Trophoblast cell (in vitro differentiated cells and primary cell): Measurements from ENCODE around the gene CDC42BPB.

Experiments used
- DNase-seq, 2 donors: peaks; one replicate each; pipeline ENCODE4 v3.0.0-alpha.2; 2016
- H2AFZ ChIP-seq: 2 replicates; pipeline ENCODE4 v1.6.1; 2013; ENCODE audit warnings: low read length, moderate library complexity, mild to moderate bottlenecking; ENCODE audit not compliant: insufficient read depth, poor library complexity
- H2AK5ac ChIP-seq: 2 replicates; pipeline ENCODE4 v1.6.1; 2013; ENCODE audit warnings: mild to moderate bottlenecking, low read length
- H2BK120ac ChIP-seq: 2 replicates; pipeline ENCODE4 v1.6.1; 2013; ENCODE audit warnings: low read length, mild to moderate bottlenecking, moderate library complexity; ENCODE audit not compliant: insufficient read depth, poor library complexity
- H2BK12ac ChIP-seq: 2 replicates; pipeline ENCODE4 v1.6.1; 2013; ENCODE audit warnings: mild to moderate bottlenecking, low read length, moderate library complexity
- H2BK5ac ChIP-seq: 2 replicates; pipeline ENCODE4 v1.6.1; 2013; ENCODE audit warnings: low read length, low read depth, moderate library complexity, mild to moderate bottlenecking; ENCODE audit not compliant: poor library complexity
- H3K14ac ChIP-seq: 2 replicates; pipeline ENCODE4 v1.6.1; 2013; ENCODE audit warnings: mild to moderate bottlenecking, low read length
- H3K18ac ChIP-seq: 2 replicates; pipeline ENCODE4 v1.6.1; 2013; ENCODE audit warnings: mild to moderate bottlenecking, low read length
- H3K23ac ChIP-seq: 2 replicates; pipeline ENCODE4 v1.6.1; 2013; ENCODE audit warnings: low read length
- H3K27ac ChIP-seq: 2 replicates; pipeline ENCODE4 v1.5.1; 2013; ENCODE audit warnings: low read depth, mild to moderate bottlenecking, inconsistent platforms, low read length, moderate library complexity
- H3K27me3 ChIP-seq: 2 replicates; pipeline ENCODE4 v1.6.1; 2013; ENCODE audit warnings: inconsistent platforms, mild to moderate bottlenecking, low read length, moderate library complexity; ENCODE audit not compliant: insufficient read depth
- H3K36me3 ChIP-seq, 2 experiments: 1 replicate in 1 of 2; 2 replicates in 1 of 2; pipeline ENCODE4 v1.6.1; 2013; ENCODE audit warnings: low read length in 2 of 2, mild to moderate bottlenecking in 2 of 2, moderate library complexity in 1 of 2; ENCODE audit not compliant: insufficient read depth in 2 of 2, control insufficient read depth in 1 of 2
- H3K4ac ChIP-seq: 2 replicates; pipeline ENCODE4 v1.6.1; 2013; ENCODE audit warnings: low read depth, mild to moderate bottlenecking, low read length, moderate library complexity
- H3K4me1 ChIP-seq, 2 experiments: 1 replicate in 1 of 2; 2 replicates in 1 of 2; pipeline ENCODE4 v1.6.1; 2013; ENCODE audit warnings: low read length in 2 of 2, mild to moderate bottlenecking in 2 of 2, moderate library complexity in 1 of 2; ENCODE audit not compliant: insufficient read depth in 2 of 2, control insufficient read depth in 1 of 2
- H3K4me2 ChIP-seq: 2 replicates; pipeline ENCODE4 v1.6.1; 2013; ENCODE audit warnings: inconsistent platforms, mild to moderate bottlenecking, low read length, moderate library complexity
- H3K4me3 ChIP-seq: 2 replicates; pipeline ENCODE4 v1.5.1; 2013; ENCODE audit warnings: mild to moderate bottlenecking, low read depth, low read length, inconsistent platforms
- H3K79me1 ChIP-seq: one replicate; pipeline ENCODE4 v1.6.1; 2013; ENCODE audit warnings: low read length
- H3K79me2 ChIP-seq: 2 replicates; pipeline ENCODE4 v1.6.1; 2013; ENCODE audit warnings: low read length, mild to moderate bottlenecking; ENCODE audit not compliant: control insufficient read depth, insufficient read depth, poor library complexity
- H3K9ac ChIP-seq: 2 replicates; pipeline ENCODE4 v1.6.1; 2013; ENCODE audit warnings: mild to moderate bottlenecking, low read length
- H3K9me3 ChIP-seq: 2 replicates; pipeline ENCODE4 v1.6.1; 2013; ENCODE audit warnings: low read depth, mild to moderate bottlenecking, control low read depth, inconsistent platforms, low read length; ENCODE audit not compliant: insufficient read depth
- H4K12ac ChIP-seq: 2 replicates; pipeline ENCODE4 v1.6.1; 2013; ENCODE audit warnings: low read depth, mild to moderate bottlenecking, low read length, moderate library complexity
- H4K8ac ChIP-seq: 2 replicates; pipeline ENCODE4 v1.6.1; 2013; ENCODE audit warnings: low read depth, mild to moderate bottlenecking, low read length, moderate library complexity
- H4K91ac ChIP-seq: one replicate; pipeline ENCODE4 v1.6.1; 2013; ENCODE audit warnings: low read depth, mild to moderate bottlenecking, low read length, moderate library complexity
- WGBS: extraction: QIAGEN DNeasy Blood & Tissue Kit; methylation state at CpG from one replicate; pipeline ENCODE4 v1.1.7; 2013; ENCODE audit warnings: missing lambda C conversion rate; ENCODE audit not compliant: insufficient read length, insufficient coverage; ENCODE audit errors: extremely low coverage; 5-methylcytosine and 5-hydroxymethylcytosine counted together

The CDC42BPB gene

DNA sequence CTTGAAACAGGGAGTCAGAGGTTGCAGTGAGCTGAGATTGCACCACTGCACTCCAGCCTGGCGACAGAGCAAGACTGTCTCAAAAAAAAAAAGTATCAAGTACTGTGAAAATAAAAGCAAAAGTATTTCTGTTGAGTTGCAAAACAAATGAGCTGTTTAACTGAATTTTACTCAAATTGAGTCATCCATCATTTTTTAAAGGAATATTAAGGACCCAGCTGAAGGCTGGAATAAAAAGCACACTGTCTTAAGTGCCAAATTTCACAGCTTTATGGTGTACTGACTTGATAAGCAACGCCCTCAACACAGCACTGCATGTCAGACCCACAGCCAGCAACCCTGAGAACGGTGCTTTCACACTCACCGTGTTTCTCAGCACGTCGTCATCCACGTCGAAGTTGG lies 76.9 kb downstream of the CDC42BPB start:
- Histone ChIP-seq H3K27me3 (no peaks in the 10 kb centered on the region), H3K23ac (no peak overlapping the region), H2AFZ (no peak overlapping the region), H3K4me1 (no peaks in the 10 kb centered on the region), H3K36me3 (peaks cover 68 to 70% of the 10 kb centered on the region in 2 experiments), H2BK120ac (no peak overlapping the region), H3K79me2 (no peaks in the 10 kb centered on the region), H2BK12ac (no peak overlapping the region), H4K91ac (no peak overlapping the region), H3K4me2 (no peak overlapping the region), H3K9me3 (no peaks in the 10 kb centered on the region), H4K12ac (no peak overlapping the region), H2AK5ac (no peak overlapping the region), H3K27ac (no peak overlapping the region), H3K9ac (no peak overlapping the region), H3K18ac (no peak overlapping the region), H4K8ac (no peak overlapping the region), H3K79me1 (no peaks in the 10 kb centered on the region), H3K4ac (no peak overlapping the region), H2BK5ac (no peak overlapping the region), H3K14ac (no peak overlapping the region), H3K4me3 (no peak overlapping the region)
- DNase-seq = peak in 1 of 2 donors; percentile 10
- WGBS = no CpG with 5 or more reads among the region's 8 CpGs

DNA sequence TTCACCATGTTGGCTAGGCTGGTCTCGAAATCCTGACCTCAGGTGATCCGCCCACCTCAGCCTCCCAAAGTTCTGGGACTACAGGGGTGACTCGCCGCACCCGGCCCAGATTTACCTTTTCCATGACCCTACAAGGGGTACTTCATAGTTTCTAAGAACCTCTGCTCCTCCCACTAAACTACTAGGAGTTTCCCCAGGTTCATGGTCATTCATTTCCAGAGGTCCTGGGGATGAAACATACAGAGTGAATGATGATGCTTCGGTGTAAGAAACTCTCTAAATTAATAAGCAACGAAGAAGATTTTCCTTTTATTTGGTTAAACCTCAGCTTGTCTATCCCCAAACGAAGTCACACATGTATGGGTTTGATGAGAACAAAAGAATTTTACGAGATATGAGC lies 77.9 kb downstream of the CDC42BPB start:
- WGBS = no CpG with 5 or more reads among the region's 9 CpGs
- Histone ChIP-seq H3K4me3 (no peak overlapping the region), H3K4ac (no peak overlapping the region), H2BK12ac (no peak overlapping the region), H2AK5ac (no peak overlapping the region), H3K18ac (no peak overlapping the region), H4K8ac (no peak overlapping the region), H3K9ac (no peak overlapping the region), H3K23ac (no peak overlapping the region), H3K9me3 (no peaks in the 10 kb centered on the region), H3K4me1 (no peaks in the 10 kb centered on the region), H4K12ac (no peak overlapping the region), H4K91ac (no peak overlapping the region), H2BK120ac (no peak overlapping the region), H3K27me3 (no peaks in the 10 kb centered on the region), H3K27ac (no peak overlapping the region), H3K36me3 (peaks cover 58 to 63% of the 10 kb centered on the region in 2 experiments), H2AFZ (no peak overlapping the region), H3K79me1 (no peaks in the 10 kb centered on the region), H3K4me2 (no peak overlapping the region), H3K14ac (no peak overlapping the region), H3K79me2 (no peaks in the 10 kb centered on the region), H2BK5ac (no peak overlapping the region)
- DNase-seq = no peak

- Histone ChIP-seq H3K23ac (no peak overlapping the region), H3K9me3 (peaks cover 2% of the 10 kb centered on the region), H3K27me3 (no peaks in the 10 kb centered on the region), H2BK12ac (no peak overlapping the region), H3K79me2 (no peaks in the 10 kb centered on the region), H2AK5ac (no peak overlapping the region), H3K4me1 (no peaks in the 10 kb centered on the region), H3K27ac (no peak overlapping the region), H3K4me3 (no peak overlapping the region), H3K79me1 (no peaks in the 10 kb centered on the region), H3K4me2 (no peak overlapping the region), H2BK5ac (no peak overlapping the region), H2AFZ (no peak overlapping the region), H4K12ac (no peak overlapping the region), H4K8ac (no peak overlapping the region), H4K91ac (no peak overlapping the region), H3K36me3 (peaks cover 56 to 64% of the 10 kb centered on the region in 2 experiments), H2BK120ac (no peak overlapping the region), H3K4ac (no peak overlapping the region), H3K9ac (no peak overlapping the region), H3K18ac (no peak overlapping the region), H3K14ac (no peak overlapping the region)
- DNase-seq = no peak
- WGBS = no CpG with 5 or more reads among the region's 8 CpGs
These were observed 79.9 kb downstream of the CDC42BPB start for GRCh38 chr14:102977475-102977874.

DNA sequence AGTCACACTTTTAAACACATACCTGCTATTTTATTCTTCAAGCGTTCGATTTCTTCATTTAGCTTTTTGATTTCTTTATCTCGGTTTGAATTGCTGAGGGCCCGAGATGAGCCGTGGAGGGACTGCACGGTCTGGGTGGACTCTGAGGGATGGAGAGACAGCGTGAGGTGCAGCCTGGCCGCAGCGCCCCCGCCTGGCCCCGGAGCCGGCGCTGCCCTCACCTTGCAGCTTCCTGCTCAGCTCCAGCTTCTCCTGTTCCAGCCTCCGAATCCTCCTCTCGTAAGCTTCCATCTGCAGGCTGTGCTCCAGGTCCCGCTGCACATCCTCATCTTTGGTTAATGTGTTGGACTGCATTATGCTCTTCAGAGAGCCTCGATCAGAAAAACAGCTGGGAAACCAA lies 81.7 kb downstream of the CDC42BPB start:
- H3K79me1 ChIP-seq = no peaks in the 10 kb centered on the region
- no peak overlapping the region for H4K12ac ChIP-seq
- H3K14ac ChIP-seq = no peak overlapping the region
- H2BK120ac ChIP-seq = no peak overlapping the region
- no peak overlapping the region for H3K23ac ChIP-seq
- H2AK5ac ChIP-seq = no peak overlapping the region
- H3K36me3 ChIP-seq = peaks cover 52 to 63% of the 10 kb centered on the region in 2 experiments
- no peak overlapping the region for H2BK12ac ChIP-seq
- no peaks in the 10 kb centered on the region for H3K79me2 ChIP-seq
- H3K27me3 ChIP-seq = no peaks in the 10 kb centered on the region
- H3K9ac ChIP-seq = no peak overlapping the region
- H3K27ac ChIP-seq = no peak overlapping the region
- no peak overlapping the region for H3K4ac ChIP-seq
- no peak overlapping the region for H3K18ac ChIP-seq
- no peak for DNase-seq
- H3K4me2 ChIP-seq = no peak overlapping the region
- no peak overlapping the region for H4K8ac ChIP-seq
- no CpG with 5 or more reads among the region's 17 CpGs for WGBS
- no peak overlapping the region for H2AFZ ChIP-seq
- no peaks in the 10 kb centered on the region for H3K4me1 ChIP-seq
- peaks cover 3% of the 10 kb centered on the region for H3K9me3 ChIP-seq
- no peak overlapping the region for H2BK5ac ChIP-seq
- no peak overlapping the region for H4K91ac ChIP-seq
- H3K4me3 ChIP-seq = no peak overlapping the region
